HepG2 (cell line): ENCODE data around the gene IL26. TPM values are rescaled to one million over a fixed set of nuclear protein-coding genes. Genes with fewer than 3 reads are reported as not detected.

ENCODE experiments used
- ATAC-seq: fragments of 200-7000 bp; cut with Tn5 transposase; 3 replicates; pipeline ENCODE4 v1.9.1; 2020; ENCODE audit warnings: mild to moderate bottlenecking, moderate library complexity
- BruUV-seq: library from RNA; stranded (reverse); fragments of 400-500 nt; replicated peaks from 2 replicates; lab custom pipeline; 2021; lab: Mats Ljungman, UMichigan
- CTCF ChIA-PET: fragments of 300-600 bp; formaldehyde crosslinking; extraction: SDS; loops from one replicate; lab custom pipeline; 2021; ENCODE audit warnings: low total read pairs, inconsistent platforms, low intra/inter-chr PET ratio; lab: Yijun Ruan, JAX
- POLR2A ChIA-PET: fragments of 350-600 bp; sonication (Branson Sonifier 250); formaldehyde crosslinking; loops from one replicate; lab custom pipeline; 2020; ENCODE audit warnings: antibody characterized with exemption, inconsistent platforms; lab: Yijun Ruan, JAX
- DNase-seq: peaks from one replicate; pipeline ENCODE4 v3.0.0-alpha.2; 2015; ENCODE audit warnings: low spot score
- FAIRE-seq: peaks from 3 replicates; lab custom pipeline; 2011; peaks lifted over from hg19 to GRCh38; lab: Jason Lieb, UNC
- H2AFZ ChIP-seq: one replicate; pipeline ENCODE4 v1.6.1; 2011; ENCODE audit warnings: low read length, inconsistent platforms
- H3K27ac ChIP-seq: fragments of 300-600 bp; 3 replicates; pipeline ENCODE4 v1.8.0; 2011; ENCODE audit warnings: mixed run types, mild to moderate bottlenecking, mixed read lengths, low read length, inconsistent platforms; ENCODE audit not compliant: insufficient read depth; ENCODE audit errors: extremely low read length
- H3K27me3 ChIP-seq, 2 experiments: fragments of 200-600 bp in 1 of 2; 2 replicates in 1 of 2; 3 replicates in 1 of 2; pipeline versions ENCODE4 v1.6.0 to v1.8.0; 2011; ENCODE audit warnings: low read length in 2 of 2, mild to moderate bottlenecking in 2 of 2, moderate library complexity in 2 of 2, inconsistent platforms in 1 of 2; ENCODE audit not compliant: insufficient read depth in 2 of 2, control insufficient read depth in 1 of 2
- H3K36me3 ChIP-seq, 2 experiments: fragments of 200-600 bp in 1 of 2; replicated peaks in 1 of 2; 2 replicates in 1 of 2; 3 replicates in 1 of 2; pipeline versions ENCODE4 v1.5.1 to v1.8.0; 2011; ENCODE audit warnings: low read length in 2 of 2, inconsistent platforms in 1 of 2; ENCODE audit not compliant: insufficient read depth in 2 of 2, control insufficient read depth in 1 of 2
- H3K4me1 ChIP-seq: 2 replicates; pipeline ENCODE4 v1.5.1; 2012; ENCODE audit warnings: low read length, inconsistent platforms; ENCODE audit not compliant: insufficient read depth
- H3K4me2 ChIP-seq: 2 replicates; pipeline ENCODE4 v1.6.0; 2011; ENCODE audit warnings: low read depth, low read length, inconsistent platforms
- H3K4me3 ChIP-seq, 3 experiments: fragments of 200-600 bp in 1 of 3; sonication (generic), shearing (Covaris generic) in 1 of 3; replicated peaks in 1 of 3; 2 replicates each; pipeline ENCODE4 v1.5.1; 2011 to 2016; ENCODE audit warnings: low read length in 3 of 3, inconsistent platforms in 2 of 3, low read depth in 2 of 3, mild to moderate bottlenecking in 2 of 3, control low read depth in 1 of 3, mixed read lengths in 1 of 3; ENCODE audit not compliant: insufficient read depth in 1 of 3
- H3K79me2 ChIP-seq: one replicate; pipeline ENCODE4 v1.6.1; 2011; ENCODE audit warnings: low read length, inconsistent platforms; ENCODE audit not compliant: insufficient read depth
- H3K9ac ChIP-seq: 2 replicates; pipeline ENCODE4 v1.6.0; 2011; ENCODE audit warnings: mild to moderate bottlenecking, low read depth, low read length, inconsistent platforms; ENCODE audit not compliant: insufficient read depth
- H3K9me3 ChIP-seq: 2 replicates; pipeline ENCODE4 v1.5.1; 2012; ENCODE audit warnings: mild to moderate bottlenecking, low read length
- H4K20me1 ChIP-seq: 2 replicates; pipeline ENCODE4 v1.6.0; 2011; ENCODE audit warnings: inconsistent platforms, mild to moderate bottlenecking, low read length, moderate library complexity; ENCODE audit not compliant: insufficient read depth
- ATAD3A ChIP-seq: sonication (generic); formaldehyde crosslinking; IDR thresholded peaks from 2 replicates; pipeline ENCODE4 v1.4.0; 2020; ENCODE audit warnings: missing genetic modification reagents
- NR2F1 ChIP-seq, 2 experiments: fragments of 450-650 bp in 1 of 2; formaldehyde crosslinking in 1 of 2; IDR thresholded peaks; 2 replicates each; pipeline versions ENCODE4 v1.5.0 to v1.6.1; 2016 to 2020; ENCODE audit warnings: mild to moderate bottlenecking in 1 of 2, missing compliant biosample characterization in 1 of 2, missing genetic modification reagents in 1 of 2, moderate library complexity in 1 of 2
- STAT6 ChIP-seq: sonication (generic); formaldehyde crosslinking; IDR thresholded peaks from 2 replicates; pipeline ENCODE4 v1.4.0; 2020; ENCODE audit warnings: missing genetic modification reagents, mild to moderate bottlenecking, borderline replicate concordance
- ZBTB42 ChIP-seq: sonication (generic); formaldehyde crosslinking; IDR thresholded peaks from 2 replicates; pipeline ENCODE4 v1.5.0; 2020; ENCODE audit warnings: mild to moderate bottlenecking, missing genetic modification reagents
- ZFP36 ChIP-seq: fragments of 150-350 bp; IDR thresholded peaks from 2 replicates; pipeline ENCODE4 v1.6.1; 2018; ENCODE audit warnings: borderline replicate concordance, low read length, low read depth; ENCODE audit not compliant: partially characterized antibody
- ZNF180 ChIP-seq: sonication (generic); formaldehyde crosslinking; IDR thresholded peaks from 2 replicates; pipeline ENCODE4 v1.4.0; 2020; ENCODE audit warnings: low read depth, missing genetic modification reagents, borderline replicate concordance
- ZNF678 ChIP-seq: sonication (generic); formaldehyde crosslinking; IDR thresholded peaks from 2 replicates; pipeline ENCODE4 v1.4.0; 2020; ENCODE audit warnings: mild to moderate bottlenecking, missing genetic modification reagents
- WGBS: methylation state at CpG from one replicate; pipeline ENCODE4 v1.1.6; 2017; ENCODE audit warnings: low lambda C conversion rate; 5-methylcytosine and 5-hydroxymethylcytosine counted together
- in situ Hi-C: cut with HindIII; loops from 2 replicates; pipeline ENCODE4 v1.10.0; 2017; ENCODE audit warnings: low pct_unique_long_range_greater_than_20kb; ENCODE audit not compliant: extremely low pct_ligation_motif_present
- intact Hi-C: fragments of 100-400 bp; cut with micrococcal nuclease; formaldehyde crosslinking; loops from one replicate; pipeline ENCODE4 v1.10.0; 2022; ENCODE audit not compliant: unreplicated experiment
- polyA plus RNA-seq, 8 experiments: library from polyadenylated mRNA; depleted of rRNA in 3 of 8; stranded (reverse) in 7 of 8; unstranded in 1 of 8; fragments of >200 nt; fragmentation: Illumina TruSeq in 4 of 8; extraction: Trizol in 4 of 8; gene quantifications; 2 replicates each; pipeline versions ENCODE4 v1.2.1 to v1.2.3, GENCODE V29; 2011 to 2016; ENCODE audit warnings: low read depth in 4 of 8, missing spikeins in 1 of 8, mixed read lengths in 1 of 8; ENCODE audit not compliant: insufficient read depth in 1 of 8
- total RNA-seq, 5 experiments: library from RNA; depleted of rRNA; stranded (reverse); fragments of >200 nt; fragmentation: Illumina TruSeq; extraction: Trizol; gene quantifications; 2 replicates each; pipeline ENCODE4 v1.2.3, GENCODE V29; 2016; ENCODE audit warnings: low read depth in 1 of 5
- TF ChIP-seq, protein P1 (sequence below): sonication (generic); formaldehyde crosslinking; IDR thresholded peaks from 2 replicates; pipeline ENCODE4 v1.8.0; 2022; ENCODE audit warnings: missing genetic modification reagents, mild to moderate bottlenecking, borderline replicate concordance
- TF ChIP-seq, protein P2 (sequence below): sonication (generic); formaldehyde crosslinking; IDR thresholded peaks from 2 replicates; pipeline ENCODE4 v1.5.1; 2020; ENCODE audit warnings: missing genetic modification reagents, mild to moderate bottlenecking, borderline replicate concordance
- TF ChIP-seq, protein P3 (sequence below): sonication (generic); formaldehyde crosslinking; IDR thresholded peaks from 2 replicates; pipeline ENCODE4 v1.4.0; 2020; ENCODE audit warnings: missing genetic modification reagents

Gene IL26
- total and polyA plus RNA-seq, 2 of the 13 experiments (the other 11 are each of a cell fraction or from before 2014, with no cell fraction given), result not detected

GRCh38 chr12:68200854-68201253 lies 24.8 kb downstream of the IL26 start (continued):
- TF ChIP-seq, protein P1, sequence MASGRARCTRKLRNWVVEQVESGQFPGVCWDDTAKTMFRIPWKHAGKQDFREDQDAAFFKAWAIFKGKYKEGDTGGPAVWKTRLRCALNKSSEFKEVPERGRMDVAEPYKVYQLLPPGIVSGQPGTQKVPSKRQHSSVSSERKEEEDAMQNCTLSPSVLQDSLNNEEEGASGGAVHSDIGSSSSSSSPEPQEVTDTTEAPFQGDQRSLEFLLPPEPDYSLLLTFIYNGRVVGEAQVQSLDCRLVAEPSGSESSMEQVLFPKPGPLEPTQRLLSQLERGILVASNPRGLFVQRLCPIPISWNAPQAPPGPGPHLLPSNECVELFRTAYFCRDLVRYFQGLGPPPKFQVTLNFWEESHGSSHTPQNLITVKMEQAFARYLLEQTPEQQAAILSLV (CRISPR knock-in tag), result no peak
- TF ChIP-seq STAT6 (CRISPR knock-in tag) (no peak), ZNF678 (CRISPR knock-in tag) (no peak)

DNA sequence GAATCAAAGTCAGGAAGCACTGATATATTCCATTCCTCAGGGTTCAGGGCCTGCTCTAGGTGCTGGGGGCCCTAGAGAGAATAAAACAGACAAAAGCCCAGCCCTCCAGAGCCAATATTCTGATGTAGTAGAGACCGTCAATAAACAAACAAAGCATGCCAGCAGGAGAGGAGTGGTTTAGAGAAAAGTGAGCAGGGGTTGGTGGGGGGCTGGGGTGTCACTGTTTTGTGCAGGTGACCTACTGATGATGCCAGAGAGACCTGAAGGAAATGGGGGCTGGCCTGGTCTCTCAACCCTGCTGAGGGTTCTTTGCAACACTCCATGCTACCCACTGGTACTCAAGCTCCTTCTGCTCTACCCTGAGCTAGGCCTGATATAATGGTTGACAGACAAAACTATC lies 26.5 kb downstream of the IL26 start:
- Histone ChIP-seq H3K27ac (no peak overlapping the region), H3K79me2 (no peaks in the 10 kb centered on the region), H3K36me3 (no peaks in the 10 kb centered on the region), H2AFZ (no peak overlapping the region), H3K4me1 (no peaks in the 10 kb centered on the region), H3K4me3 (no peak overlapping the region), H3K27me3 (no peaks in the 10 kb centered on the region; a peak in 2 of 5 replicates), H3K9ac (no peak overlapping the region), H3K4me2 (no peak overlapping the region), H3K9me3 (no peaks in the 10 kb centered on the region), H4K20me1 (no peaks in the 10 kb centered on the region)
- intact Hi-C loops, result no loop called here
- FAIRE-seq (no peak), DNase-seq (no peak), ATAC-seq (no peak)
- 63% methylated on average over 1 of the region's 1 CpG for WGBS
- ChIA-PET POLR2A (no interaction called here), CTCF (no interaction called here)
- no TSS peak for BruUV-seq
- in situ Hi-C loops, result no loop called here
- TF ChIP-seq ATAD3A (CRISPR knock-in tag) (no peak), ZBTB42 (no peak), ZFP36 (no peak), NR2F1 (CRISPR knock-in tag; IDR thresholded peaks at IDR 0.05) (no peak), ZNF180 (CRISPR knock-in tag) (no peak)
- TF ChIP-seq, protein P2, sequence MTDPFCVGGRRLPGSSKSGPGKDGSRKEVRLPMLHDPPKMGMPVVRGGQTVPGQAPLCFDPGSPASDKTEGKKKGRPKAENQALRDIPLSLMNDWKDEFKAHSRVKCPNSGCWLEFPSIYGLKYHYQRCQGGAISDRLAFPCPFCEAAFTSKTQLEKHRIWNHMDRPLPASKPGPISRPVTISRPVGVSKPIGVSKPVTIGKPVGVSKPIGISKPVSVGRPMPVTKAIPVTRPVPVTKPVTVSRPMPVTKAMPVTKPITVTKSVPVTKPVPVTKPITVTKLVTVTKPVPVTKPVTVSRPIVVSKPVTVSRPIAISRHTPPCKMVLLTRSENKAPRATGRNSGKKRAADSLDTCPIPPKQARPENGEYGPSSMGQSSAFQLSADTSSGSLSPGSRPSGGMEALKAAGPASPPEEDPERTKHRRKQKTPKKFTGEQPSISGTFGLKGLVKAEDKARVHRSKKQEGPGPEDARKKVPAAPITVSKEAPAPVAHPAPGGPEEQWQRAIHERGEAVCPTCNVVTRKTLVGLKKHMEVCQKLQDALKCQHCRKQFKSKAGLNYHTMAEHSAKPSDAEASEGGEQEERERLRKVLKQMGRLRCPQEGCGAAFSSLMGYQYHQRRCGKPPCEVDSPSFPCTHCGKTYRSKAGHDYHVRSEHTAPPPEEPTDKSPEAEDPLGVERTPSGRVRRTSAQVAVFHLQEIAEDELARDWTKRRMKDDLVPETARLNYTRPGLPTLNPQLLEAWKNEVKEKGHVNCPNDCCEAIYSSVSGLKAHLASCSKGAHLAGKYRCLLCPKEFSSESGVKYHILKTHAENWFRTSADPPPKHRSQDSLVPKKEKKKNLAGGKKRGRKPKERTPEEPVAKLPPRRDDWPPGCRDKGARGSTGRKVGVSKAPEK (CRISPR knock-in tag), result no peak
- TF ChIP-seq, protein P3, sequence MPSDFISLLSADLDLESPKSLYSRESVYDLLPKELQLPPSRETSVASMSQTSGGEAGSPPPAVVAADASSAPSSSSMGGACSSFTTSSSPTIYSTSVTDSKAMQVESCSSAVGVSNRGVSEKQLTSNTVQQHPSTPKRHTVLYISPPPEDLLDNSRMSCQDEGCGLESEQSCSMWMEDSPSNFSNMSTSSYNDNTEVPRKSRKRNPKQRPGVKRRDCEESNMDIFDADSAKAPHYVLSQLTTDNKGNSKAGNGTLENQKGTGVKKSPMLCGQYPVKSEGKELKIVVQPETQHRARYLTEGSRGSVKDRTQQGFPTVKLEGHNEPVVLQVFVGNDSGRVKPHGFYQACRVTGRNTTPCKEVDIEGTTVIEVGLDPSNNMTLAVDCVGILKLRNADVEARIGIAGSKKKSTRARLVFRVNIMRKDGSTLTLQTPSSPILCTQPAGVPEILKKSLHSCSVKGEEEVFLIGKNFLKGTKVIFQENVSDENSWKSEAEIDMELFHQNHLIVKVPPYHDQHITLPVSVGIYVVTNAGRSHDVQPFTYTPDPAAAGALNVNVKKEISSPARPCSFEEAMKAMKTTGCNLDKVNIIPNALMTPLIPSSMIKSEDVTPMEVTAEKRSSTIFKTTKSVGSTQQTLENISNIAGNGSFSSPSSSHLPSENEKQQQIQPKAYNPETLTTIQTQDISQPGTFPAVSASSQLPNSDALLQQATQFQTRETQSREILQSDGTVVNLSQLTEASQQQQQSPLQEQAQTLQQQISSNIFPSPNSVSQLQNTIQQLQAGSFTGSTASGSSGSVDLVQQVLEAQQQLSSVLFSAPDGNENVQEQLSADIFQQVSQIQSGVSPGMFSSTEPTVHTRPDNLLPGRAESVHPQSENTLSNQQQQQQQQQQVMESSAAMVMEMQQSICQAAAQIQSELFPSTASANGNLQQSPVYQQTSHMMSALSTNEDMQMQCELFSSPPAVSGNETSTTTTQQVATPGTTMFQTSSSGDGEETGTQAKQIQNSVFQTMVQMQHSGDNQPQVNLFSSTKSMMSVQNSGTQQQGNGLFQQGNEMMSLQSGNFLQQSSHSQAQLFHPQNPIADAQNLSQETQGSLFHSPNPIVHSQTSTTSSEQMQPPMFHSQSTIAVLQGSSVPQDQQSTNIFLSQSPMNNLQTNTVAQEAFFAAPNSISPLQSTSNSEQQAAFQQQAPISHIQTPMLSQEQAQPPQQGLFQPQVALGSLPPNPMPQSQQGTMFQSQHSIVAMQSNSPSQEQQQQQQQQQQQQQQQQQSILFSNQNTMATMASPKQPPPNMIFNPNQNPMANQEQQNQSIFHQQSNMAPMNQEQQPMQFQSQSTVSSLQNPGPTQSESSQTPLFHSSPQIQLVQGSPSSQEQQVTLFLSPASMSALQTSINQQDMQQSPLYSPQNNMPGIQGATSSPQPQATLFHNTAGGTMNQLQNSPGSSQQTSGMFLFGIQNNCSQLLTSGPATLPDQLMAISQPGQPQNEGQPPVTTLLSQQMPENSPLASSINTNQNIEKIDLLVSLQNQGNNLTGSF (CRISPR knock-in tag), result no peak
